GM21737 (cell line): Measurements from ENCODE around the gene VWA8.
"Not testable (repeated sequence)": the region's sequence is repeated elsewhere in the genome, so short reads cannot be mapped to it uniquely, and the experiment has no call there.

ENCODE experiments used
- ATAC-seq: cut with Tn5 transposase; IDR thresholded peaks from one replicate; pipeline ENCODE4 v1.9.1; 2021; ENCODE audit warnings: mild to moderate bottlenecking, moderate library complexity; ENCODE audit not compliant: unreplicated experiment

The VWA8 gene

GRCh38 chr13:41969072-41969471 lies 8.2 kb upstream of the VWA8 start:
- ATAC-seq, result no peak

- ATAC-seq, result no peak
These were observed 5.8 kb upstream of the VWA8 start for GRCh38 chr13:41966671-41967070.

GRCh38 chr13:41962994-41963393 lies 2.1 kb upstream of the VWA8 start:
- ATAC-seq, result no peak

GRCh38 chr13:41961466-41961760 lies 504 bp upstream of the VWA8 start:
- ATAC-seq, result no peak

- no peak for ATAC-seq
These were observed 685 bp downstream of the VWA8 start for GRCh38 chr13:41960211-41960636.

GRCh38 chr13:41956272-41956671 lies 4.6 kb downstream of the VWA8 start:
- ATAC-seq, result no peak

GRCh38 chr13:41955605-41956004 lies 5.3 kb downstream of the VWA8 start:
- ATAC-seq, result no peak

- no peak for ATAC-seq
These were observed 6.7 kb downstream of the VWA8 start for GRCh38 chr13:41954226-41954625.

- no peak for ATAC-seq
These were observed 8.2 kb downstream of the VWA8 start for GRCh38 chr13:41952749-41953148.

GRCh38 chr13:41949104-41949503 lies 11.8 kb downstream of the VWA8 start:
- not testable (repeated sequence) for ATAC-seq

GRCh38 chr13:41945926-41946325 lies 15.0 kb downstream of the VWA8 start:
- no peak for ATAC-seq

- no peak for ATAC-seq
These were observed 16.1 kb downstream of the VWA8 start for GRCh38 chr13:41944635-41945397.

GRCh38 chr13:41944229-41944628 lies 16.7 kb downstream of the VWA8 start:
- ATAC-seq, result no peak

- ATAC-seq, result no peak
These were observed 18.3 kb downstream of the VWA8 start for GRCh38 chr13:41942462-41943094.

- no peak for ATAC-seq
These were observed 19.7 kb downstream of the VWA8 start for GRCh38 chr13:41941174-41941573.

GRCh38 chr13:41939398-41939797 lies 21.5 kb downstream of the VWA8 start:
- ATAC-seq, result no peak

- ATAC-seq, result no peak
These were observed 22.0 kb downstream of the VWA8 start for GRCh38 chr13:41938918-41939317.

- no peak for ATAC-seq
These were observed 23.5 kb downstream of the VWA8 start for GRCh38 chr13:41937388-41937787.

- ATAC-seq, result no peak
These were observed 25.4 kb downstream of the VWA8 start for GRCh38 chr13:41935501-41935900.

GRCh38 chr13:41934994-41935393 lies 25.9 kb downstream of the VWA8 start:
- no peak for ATAC-seq

GRCh38 chr13:41934120-41934519 lies 26.8 kb downstream of the VWA8 start:
- no peak for ATAC-seq

GRCh38 chr13:41931337-41931736 lies 29.6 kb downstream of the VWA8 start:
- ATAC-seq, result no peak

- no peak for ATAC-seq
These were observed 30.8 kb downstream of the VWA8 start for GRCh38 chr13:41930154-41930553.
